Upper lobe of left lung (tissue), 4 donors: ENCODE results near the gene PODXL2.

Experiments
- CTCF ChIP-seq, 6 experiments: fragments of 450-650 bp in 4 of 6; fragments of 200-600 bp in 2 of 6; sonication (generic) in 2 of 6; IDR thresholded peaks; one replicate each; pipeline ENCODE4 v1.5.1; 2016 to 2019; ENCODE audit warnings: antibody characterized with exemption in 6 of 6
- POLR2A ChIP-seq, 4 donors: fragments of 450-650 bp; IDR thresholded peaks; one replicate each; pipeline ENCODE4 v1.5.1; 2016 to 2017; ENCODE audit warnings: antibody characterized with exemption in 4 of 4, mild to moderate bottlenecking in 2 of 4
- POLR2AphosphoS5 ChIP-seq, 2 donors: sonication (generic); formaldehyde crosslinking; IDR thresholded peaks; one replicate each; pipeline ENCODE4 v1.5.1; 2017; ENCODE audit warnings: antibody characterized with exemption in 2 of 2

GRCh38 chr3:127613406-127613805, 15.6 kb upstream of the PODXL2 start:
- no peak for TF ChIP-seq POLR2A (IDR thresholded peaks at IDR 0.05)
- no peak for TF ChIP-seq POLR2AphosphoS5 (IDR thresholded peaks at IDR 0.05)
- TF ChIP-seq CTCF (IDR thresholded peaks at IDR 0.05): no peak
